ENCODE measurements around the gene TRPC4AP.

GRCh38 chr20:34998331-34998950, 94.2 kb downstream of the TRPC4AP start:
- TF ChIP-seq POLR2A (IDR thresholded peaks at IDR 0.05) = no peak
- TF ChIP-seq CTCF (IDR thresholded peaks at IDR 0.05) = no peak
- TF ChIP-seq EP300 (IDR thresholded peaks at IDR 0.05) = no peak
